Keratinocyte (primary cell): ENCODE results near the gene EXOC3L1. TPM values are rescaled to one million over a fixed set of nuclear protein-coding genes. Genes with fewer than 3 reads are reported as not detected.

Source experiments
- DNase-seq: peaks from one replicate; pipeline ENCODE4 v3.0.0-alpha.2; 2011; ENCODE audit warnings: low read depth, missing footprints, low spot score
- FAIRE-seq: peaks from 2 replicates; lab custom pipeline; 2011; peaks lifted over from hg19 to GRCh38; lab: Jason Lieb, UNC
- H2AFZ ChIP-seq: 2 replicates; pipeline ENCODE4 v1.6.0; 2012; ENCODE audit warnings: low read length, control low read depth, inconsistent platforms; ENCODE audit not compliant: control insufficient read depth
- H3K27ac ChIP-seq: 2 replicates; pipeline ENCODE4 v1.5.1; 2011; ENCODE audit warnings: low read length; ENCODE audit not compliant: control insufficient read depth, insufficient read depth
- H3K27me3 ChIP-seq: 3 replicates; pipeline ENCODE4 v1.6.0; 2011; ENCODE audit warnings: low read length; ENCODE audit not compliant: control insufficient read depth, insufficient read depth; ENCODE audit errors: extremely low read depth
- H3K36me3 ChIP-seq, 2 experiments: 2 replicates in 1 of 2; 3 replicates in 1 of 2; pipeline ENCODE4 v1.5.1; 2011; ENCODE audit warnings: low read length in 2 of 2, mild to moderate bottlenecking in 1 of 2; ENCODE audit not compliant: control insufficient read depth in 2 of 2, insufficient read depth in 2 of 2; ENCODE audit errors: extremely low read depth in 1 of 2
- H3K4me1 ChIP-seq: 3 replicates; pipeline ENCODE4 v1.5.1; 2011; ENCODE audit warnings: low read length; ENCODE audit not compliant: control insufficient read depth, insufficient read depth; ENCODE audit errors: extremely low read depth
- H3K4me2 ChIP-seq: 3 replicates; pipeline ENCODE4 v1.6.0; 2011; ENCODE audit warnings: low read depth, low read length; ENCODE audit not compliant: control insufficient read depth, insufficient read depth; ENCODE audit errors: extremely low read depth
- H3K4me3 ChIP-seq, 3 experiments: fragments of 200-600 bp in 1 of 3; sonication (generic) in 1 of 3; 2 replicates in 2 of 3; 3 replicates in 1 of 3; pipeline ENCODE4 v1.5.1; 2011 to 2016; ENCODE audit warnings: low read length in 3 of 3, mild to moderate bottlenecking in 3 of 3, control low read depth in 2 of 3, inconsistent platforms in 1 of 3, low read depth in 1 of 3, mixed read lengths in 1 of 3, mixed run types in 1 of 3, moderate library complexity in 1 of 3; ENCODE audit not compliant: control insufficient read depth in 2 of 3, insufficient read depth in 2 of 3; ENCODE audit errors: extremely low read depth in 1 of 3
- H3K79me2 ChIP-seq: 2 replicates; pipeline ENCODE4 v1.6.0; 2012; ENCODE audit warnings: low read length; ENCODE audit not compliant: control insufficient read depth, insufficient read depth
- H3K9ac ChIP-seq: 3 replicates; pipeline ENCODE4 v1.6.0; 2011; ENCODE audit warnings: low read length; ENCODE audit not compliant: control insufficient read depth, insufficient read depth; ENCODE audit errors: extremely low read depth
- H3K9me1 ChIP-seq: 3 replicates; pipeline ENCODE4 v1.6.0; 2011; ENCODE audit warnings: low read length; ENCODE audit not compliant: control insufficient read depth, insufficient read depth; ENCODE audit errors: extremely low read depth
- H3K9me3 ChIP-seq: 2 replicates; pipeline ENCODE4 v1.5.1; 2012; ENCODE audit warnings: low read depth, low read length; ENCODE audit not compliant: control insufficient read depth
- H4K20me1 ChIP-seq: 3 replicates; pipeline ENCODE4 v1.6.0; 2011; ENCODE audit warnings: low read length; ENCODE audit not compliant: control insufficient read depth, insufficient read depth; ENCODE audit errors: extremely low read depth
- EZH2 ChIP-seq: IDR thresholded peaks from one replicate; pipeline ENCODE4 v1.6.1; 2012; ENCODE audit warnings: inconsistent platforms, mild to moderate bottlenecking, low read length, moderate library complexity
- dilution Hi-C: fragments of 300-500 bp; cut with MboI; formaldehyde crosslinking; loops from one replicate; pipeline ENCODE4 v1.7.0; 2020; ENCODE audit warnings: low sequenced_read_pairs; ENCODE audit not compliant: extremely low pct_ligation_motif_present
- polyA plus RNA-seq, 5 experiments: library from polyadenylated mRNA; depleted of rRNA in 3 of 5; stranded (reverse) in 3 of 5; stranded (forward) in 1 of 5; unstranded in 1 of 5; fragments of >200 nt; gene quantifications; 1 replicate in 1 of 5; 2 replicates in 3 of 5; 3 replicates in 1 of 5; pipeline versions ENCODE4 v1.2.1 to v1.2.3, GENCODE V29; 2011 to 2012; ENCODE audit warnings: missing spikeins in 2 of 5, low read depth in 1 of 5, low replicate concordance in 1 of 5
- TF ChIP-seq, protein P1 (sequence below), 3 experiments: IDR thresholded peaks in 1 of 3; conservative IDR thresholded peaks in 1 of 3; optimal IDR thresholded peaks in 1 of 3; 2 replicates in 2 of 3; 3 replicates in 1 of 3; pipeline versions ENCODE3 to v1.5.1; 2011; ENCODE audit warnings: low read length in 3 of 3, mild to moderate bottlenecking in 3 of 3, moderate library complexity in 2 of 3, control low read depth in 1 of 3, inconsistent platforms in 1 of 3; ENCODE audit not compliant: insufficient read depth in 2 of 3; ENCODE audit errors: extremely low read depth in 1 of 3

The EXOC3L1 gene
- polyA plus RNA-seq, 1 donor (not counting 4 experiments of a cell fraction or from before 2014, with no cell fraction given), result not detected

DNA sequence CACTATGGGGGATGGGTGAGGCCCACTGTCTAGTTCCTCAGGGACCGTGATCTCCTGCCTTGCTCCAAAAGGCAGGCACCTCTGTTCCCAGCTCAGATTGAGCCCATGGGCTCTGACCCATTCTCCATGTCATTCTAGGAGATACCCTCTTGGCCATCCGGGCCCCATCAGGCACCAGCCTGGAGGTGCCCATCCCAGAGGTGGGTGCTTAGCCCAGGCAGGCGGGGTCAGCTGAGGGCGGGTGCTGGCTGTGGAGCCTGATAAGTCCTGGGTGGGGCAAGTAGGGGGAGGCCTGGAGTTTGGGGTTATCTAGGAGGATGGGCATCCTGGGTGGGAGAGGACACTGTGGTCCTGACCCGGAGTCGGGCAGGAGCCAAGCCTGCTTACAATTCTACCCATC, 4.3 kb upstream of the EXOC3L1 start:
- peaks cover 2% of the 10 kb centered on the region for H3K9me1 ChIP-seq
- dilution Hi-C loops, result no loop called here
- H4K20me1 ChIP-seq, result peaks cover 4% of the 10 kb centered on the region
- TF ChIP-seq, protein P1, sequence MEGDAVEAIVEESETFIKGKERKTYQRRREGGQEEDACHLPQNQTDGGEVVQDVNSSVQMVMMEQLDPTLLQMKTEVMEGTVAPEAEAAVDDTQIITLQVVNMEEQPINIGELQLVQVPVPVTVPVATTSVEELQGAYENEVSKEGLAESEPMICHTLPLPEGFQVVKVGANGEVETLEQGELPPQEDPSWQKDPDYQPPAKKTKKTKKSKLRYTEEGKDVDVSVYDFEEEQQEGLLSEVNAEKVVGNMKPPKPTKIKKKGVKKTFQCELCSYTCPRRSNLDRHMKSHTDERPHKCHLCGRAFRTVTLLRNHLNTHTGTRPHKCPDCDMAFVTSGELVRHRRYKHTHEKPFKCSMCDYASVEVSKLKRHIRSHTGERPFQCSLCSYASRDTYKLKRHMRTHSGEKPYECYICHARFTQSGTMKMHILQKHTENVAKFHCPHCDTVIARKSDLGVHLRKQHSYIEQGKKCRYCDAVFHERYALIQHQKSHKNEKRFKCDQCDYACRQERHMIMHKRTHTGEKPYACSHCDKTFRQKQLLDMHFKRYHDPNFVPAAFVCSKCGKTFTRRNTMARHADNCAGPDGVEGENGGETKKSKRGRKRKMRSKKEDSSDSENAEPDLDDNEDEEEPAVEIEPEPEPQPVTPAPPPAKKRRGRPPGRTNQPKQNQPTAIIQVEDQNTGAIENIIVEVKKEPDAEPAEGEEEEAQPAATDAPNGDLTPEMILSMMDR (optimal IDR thresholded peaks at IDR 0.05 in 1 of 3, IDR thresholded peaks at IDR 0.05 in 1 of 3, conservative IDR thresholded peaks at IDR 0.05 in 1 of 3; ENCODE audit: extremely low read depth in 1 of 3, insufficient read depth in 2 of 3, low read length in 3 of 3), result no peak
- TF ChIP-seq EZH2, result no peak
- FAIRE-seq (no peak), DNase-seq (no peak)
- H3K4me3 ChIP-seq, result no peak overlapping the region
- no peak overlapping the region for H3K4me2 ChIP-seq
- no peak overlapping the region for H3K9ac ChIP-seq
- H3K27ac ChIP-seq, result no peak overlapping the region
- H3K36me3 ChIP-seq, result peaks cover 27 to 48% of the 10 kb centered on the region in 2 experiments
- H3K27me3 ChIP-seq, result no peaks in the 10 kb centered on the region
- H3K79me2 ChIP-seq, result peaks cover 44% of the 10 kb centered on the region
- peaks cover 30% of the 10 kb centered on the region for H3K4me1 ChIP-seq
- H3K9me3 ChIP-seq, result no peaks in the 10 kb centered on the region
- no peak overlapping the region for H2AFZ ChIP-seq

GRCh38 chr16:67193536-67193935, 3.6 kb upstream of the EXOC3L1 start:
- Histone ChIP-seq H3K4me1 (peaks cover 24% of the 10 kb centered on the region), H4K20me1 (peaks cover 4% of the 10 kb centered on the region), H2AFZ (no peak overlapping the region), H3K36me3 (peaks cover 27 to 48% of the 10 kb centered on the region in 2 experiments), H3K79me2 (peaks cover 44% of the 10 kb centered on the region), H3K9ac (peak overlapping the region; percentile 89), H3K9me3 (no peaks in the 10 kb centered on the region), H3K9me1 (peaks cover 2% of the 10 kb centered on the region), H3K4me3 (peak overlapping the region; percentile 81 to 95 (median 85)), H3K4me2 (peak overlapping the region; percentile 82), H3K27me3 (no peaks in the 10 kb centered on the region), H3K27ac (no peak overlapping the region)
- dilution Hi-C loops, result no loop called here
- no peak for DNase-seq
- FAIRE-seq, result no peak
- TF ChIP-seq, protein P1 (optimal IDR thresholded peaks at IDR 0.05 in 1 of 3, IDR thresholded peaks at IDR 0.05 in 1 of 3, conservative IDR thresholded peaks at IDR 0.05 in 1 of 3; ENCODE audit: extremely low read depth in 1 of 3, insufficient read depth in 2 of 3, low read length in 3 of 3), result no peak
- no peak for TF ChIP-seq EZH2
